ENCODE data around the gene RPL36.

DNA sequence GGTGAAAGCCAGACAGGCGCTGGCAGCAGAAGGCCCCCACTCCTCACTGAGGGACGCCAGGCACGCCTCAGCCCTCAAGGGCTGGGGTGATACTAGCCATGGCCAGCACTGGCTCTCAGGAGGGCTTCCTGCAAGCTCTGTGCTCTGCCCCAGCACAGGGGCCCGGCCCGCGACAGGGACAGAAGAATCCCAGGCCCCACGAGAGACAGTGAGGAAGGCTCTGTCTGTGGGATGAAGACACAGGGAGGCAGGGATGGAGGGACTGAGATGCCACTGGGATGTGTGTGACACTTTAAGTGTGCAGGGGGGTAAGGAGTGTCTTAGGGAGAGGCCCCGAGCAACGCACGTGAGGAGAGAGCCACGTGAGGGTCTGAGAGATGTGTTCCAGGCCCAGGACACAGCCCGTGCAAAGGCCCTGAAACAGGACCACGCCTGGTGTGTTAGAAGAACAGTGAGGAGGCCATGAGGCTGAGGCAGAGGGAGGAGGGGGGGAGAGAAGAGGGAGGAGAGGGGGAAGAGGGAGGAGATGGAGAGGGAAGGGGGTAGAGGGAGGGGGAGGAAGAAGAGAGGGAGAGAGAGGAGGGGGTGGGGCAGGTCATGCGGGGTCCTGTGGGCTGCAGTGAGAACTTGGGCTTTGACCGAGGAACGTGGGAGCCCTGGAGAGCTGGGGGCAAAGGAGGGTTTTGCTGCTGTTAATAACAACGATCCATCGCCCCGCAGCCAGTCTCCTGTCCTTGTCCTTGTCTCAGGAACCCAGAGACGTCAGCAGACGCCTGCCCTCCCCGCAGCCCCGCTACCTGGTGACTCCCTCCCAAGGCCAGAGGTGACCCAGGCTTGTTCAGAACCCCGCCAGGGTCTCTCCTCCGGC, 7.2 kb downstream of the RPL36 start:
- no peak for TF ChIP-seq EZH2 (IDR thresholded peaks at IDR 0.05; ENCODE audit: low read depth, low read length, severe bottlenecking)
- no peak for TF ChIP-seq CHD2 (IDR thresholded peaks at IDR 0.05; ENCODE audit: low read length)
- TF ChIP-seq, protein P1, sequence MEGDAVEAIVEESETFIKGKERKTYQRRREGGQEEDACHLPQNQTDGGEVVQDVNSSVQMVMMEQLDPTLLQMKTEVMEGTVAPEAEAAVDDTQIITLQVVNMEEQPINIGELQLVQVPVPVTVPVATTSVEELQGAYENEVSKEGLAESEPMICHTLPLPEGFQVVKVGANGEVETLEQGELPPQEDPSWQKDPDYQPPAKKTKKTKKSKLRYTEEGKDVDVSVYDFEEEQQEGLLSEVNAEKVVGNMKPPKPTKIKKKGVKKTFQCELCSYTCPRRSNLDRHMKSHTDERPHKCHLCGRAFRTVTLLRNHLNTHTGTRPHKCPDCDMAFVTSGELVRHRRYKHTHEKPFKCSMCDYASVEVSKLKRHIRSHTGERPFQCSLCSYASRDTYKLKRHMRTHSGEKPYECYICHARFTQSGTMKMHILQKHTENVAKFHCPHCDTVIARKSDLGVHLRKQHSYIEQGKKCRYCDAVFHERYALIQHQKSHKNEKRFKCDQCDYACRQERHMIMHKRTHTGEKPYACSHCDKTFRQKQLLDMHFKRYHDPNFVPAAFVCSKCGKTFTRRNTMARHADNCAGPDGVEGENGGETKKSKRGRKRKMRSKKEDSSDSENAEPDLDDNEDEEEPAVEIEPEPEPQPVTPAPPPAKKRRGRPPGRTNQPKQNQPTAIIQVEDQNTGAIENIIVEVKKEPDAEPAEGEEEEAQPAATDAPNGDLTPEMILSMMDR (IDR thresholded peaks at IDR 0.05; ENCODE audit: control extremely low read depth in 1 of 3, insufficient read depth in 1 of 3, low read depth in 1 of 3, low read length in 3 of 3): no peak
